IPS-11a (cell line): ENCODE measurements around the gene ACACB.

Experiments
- H3K4me3 ChIP-seq: one replicate; pipeline ENCODE4 v1.5.1; 2013; ENCODE audit warnings: low read depth, low read length, control low read depth

Gene ACACB

GRCh38 chr12:109271418-109271817 is 155.0 kb downstream of the ACACB start:
- no peak overlapping the region for H3K4me3 ChIP-seq

DNA sequence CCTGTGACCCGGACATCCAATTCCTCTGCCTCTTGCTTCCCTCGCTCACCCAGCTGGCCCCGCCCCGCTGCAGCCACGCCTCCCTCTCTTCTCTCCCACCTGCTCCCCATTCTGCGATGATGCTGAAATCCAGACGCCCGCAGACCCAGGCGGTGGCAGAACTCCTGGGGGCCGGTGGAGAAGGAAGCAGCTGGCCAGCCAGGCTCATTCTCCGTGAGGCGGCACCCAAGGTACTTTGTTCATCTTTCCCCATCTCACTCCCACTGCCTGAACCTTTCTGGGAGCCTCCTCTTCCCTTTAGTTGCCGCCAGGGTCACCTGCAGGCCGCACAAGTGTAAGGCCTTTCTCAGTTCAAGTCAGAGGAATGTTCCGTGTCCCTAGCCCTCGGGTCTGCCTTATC is 157.0 kb downstream of the ACACB start:
- no peak overlapping the region for H3K4me3 ChIP-seq

- H3K4me3 ChIP-seq: no peak overlapping the region
These were observed 158.0 kb downstream of the ACACB start for GRCh38 chr12:109274381-109274780.

GRCh38 chr12:109275173-109275572 is 158.8 kb downstream of the ACACB start:
- H3K4me3 ChIP-seq: no peak overlapping the region

DNA sequence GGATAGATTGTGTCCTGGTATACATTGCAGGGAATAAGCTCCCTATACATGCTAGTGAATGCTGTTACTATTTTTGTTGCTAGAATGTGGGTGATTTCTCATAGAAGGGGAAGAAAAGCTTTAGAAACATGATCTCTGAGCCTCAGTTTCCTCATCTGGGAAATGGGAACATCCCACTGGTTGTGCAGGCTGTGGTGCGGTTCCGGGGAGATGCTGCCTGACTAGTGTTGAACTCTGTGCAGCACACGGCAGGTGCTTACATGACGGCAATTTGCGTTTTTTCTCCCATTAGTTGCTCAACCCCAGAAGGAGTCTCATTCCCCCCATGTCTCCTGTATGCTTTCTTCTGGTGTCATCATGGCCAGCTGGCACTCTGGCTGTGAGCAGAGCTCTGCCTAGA is 159.8 kb downstream of the ACACB start:
- no peak overlapping the region for H3K4me3 ChIP-seq

- H3K4me3 ChIP-seq: no peak overlapping the region
These were observed 161.0 kb downstream of the ACACB start for GRCh38 chr12:109277255-109277898.

DNA sequence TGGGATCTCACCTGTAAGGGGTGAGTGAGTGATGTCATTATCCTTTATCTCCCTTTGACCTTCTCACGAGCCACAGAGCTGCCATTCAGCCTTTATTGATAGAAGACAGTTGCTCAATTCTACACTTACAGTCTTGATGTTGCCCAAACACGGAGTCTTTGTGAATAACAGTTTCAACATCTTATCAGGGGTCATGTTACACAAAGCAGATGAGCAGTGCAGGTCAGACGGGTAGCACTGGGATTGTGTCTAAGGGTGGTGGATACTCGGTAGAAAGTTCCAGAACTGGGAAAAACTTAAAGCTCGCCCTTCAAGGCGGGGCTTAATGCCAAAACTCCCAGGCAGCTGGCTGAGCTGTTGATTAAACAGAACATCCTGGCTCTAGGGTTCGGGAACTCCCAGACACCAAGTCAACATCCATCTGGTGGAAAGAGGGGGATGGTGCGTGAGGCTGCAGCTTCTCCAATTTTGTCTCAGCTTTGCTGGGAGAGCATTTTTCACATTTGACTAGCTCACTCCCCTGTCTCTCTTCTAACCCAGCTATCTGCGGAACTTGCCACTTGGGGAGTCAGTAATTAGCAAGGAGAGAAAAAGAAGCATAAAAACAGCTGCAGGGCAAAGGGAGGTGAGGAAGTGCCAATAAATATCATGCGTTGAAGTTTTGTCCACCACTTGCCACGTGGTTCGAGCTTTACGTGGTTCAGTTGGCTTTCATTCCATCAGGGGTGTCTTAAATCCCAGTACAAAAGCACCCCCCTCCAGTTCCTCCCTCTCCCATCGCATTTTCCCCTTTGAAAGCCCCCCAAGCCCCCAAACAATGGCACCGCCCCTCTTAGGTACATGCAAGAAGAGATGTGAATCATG is 161.7 kb downstream of the ACACB start:
- H3K4me3 ChIP-seq: no peak overlapping the region

DNA sequence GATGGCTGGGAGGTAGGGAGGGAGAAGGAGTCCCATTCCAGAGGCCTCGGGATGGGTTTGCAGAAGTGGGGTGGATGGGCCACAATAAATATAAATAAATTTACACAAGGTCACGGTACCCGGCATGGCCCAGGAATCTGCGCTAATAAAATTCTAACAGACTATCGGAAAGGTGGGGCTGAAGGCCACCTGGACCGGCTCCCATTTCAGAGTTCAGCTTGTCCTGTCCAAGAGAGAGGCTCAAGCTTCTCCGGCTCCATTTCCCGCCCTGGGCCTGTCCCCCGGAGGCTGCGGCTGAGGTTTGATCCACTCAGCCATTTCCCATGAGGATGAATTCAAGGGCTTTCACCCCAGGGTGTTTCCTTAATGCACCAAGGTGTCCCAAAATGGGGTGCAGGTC is 162.5 kb downstream of the ACACB start:
- no peak overlapping the region for H3K4me3 ChIP-seq

- H3K4me3 ChIP-seq: no peak overlapping the region
These were observed 163.1 kb downstream of the ACACB start for GRCh38 chr12:109279525-109279924.

GRCh38 chr12:109281452-109281851 is 165.1 kb downstream of the ACACB start:
- H3K4me3 ChIP-seq: no peak overlapping the region

DNA sequence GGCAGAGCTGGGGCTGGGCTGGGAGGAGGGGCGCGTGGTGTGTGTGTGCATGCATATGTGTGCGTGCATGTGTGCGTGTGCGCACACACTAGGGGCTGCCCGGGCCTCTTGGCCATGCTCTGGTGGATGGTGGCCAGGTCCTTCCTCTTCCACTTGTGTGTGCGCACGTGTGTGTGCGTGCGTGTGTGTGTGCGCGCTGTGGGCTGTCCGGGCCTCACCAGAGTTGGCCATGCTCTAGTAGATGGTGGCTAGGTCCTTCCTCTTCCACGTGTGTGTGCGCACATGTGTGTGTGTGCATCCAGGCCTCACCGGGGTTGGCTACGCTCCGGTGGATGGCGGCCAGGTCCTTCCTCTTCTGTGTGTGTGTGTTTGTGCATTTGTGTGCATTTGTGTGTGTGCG is 168.0 kb downstream of the ACACB start:
- no peak overlapping the region for H3K4me3 ChIP-seq

DNA sequence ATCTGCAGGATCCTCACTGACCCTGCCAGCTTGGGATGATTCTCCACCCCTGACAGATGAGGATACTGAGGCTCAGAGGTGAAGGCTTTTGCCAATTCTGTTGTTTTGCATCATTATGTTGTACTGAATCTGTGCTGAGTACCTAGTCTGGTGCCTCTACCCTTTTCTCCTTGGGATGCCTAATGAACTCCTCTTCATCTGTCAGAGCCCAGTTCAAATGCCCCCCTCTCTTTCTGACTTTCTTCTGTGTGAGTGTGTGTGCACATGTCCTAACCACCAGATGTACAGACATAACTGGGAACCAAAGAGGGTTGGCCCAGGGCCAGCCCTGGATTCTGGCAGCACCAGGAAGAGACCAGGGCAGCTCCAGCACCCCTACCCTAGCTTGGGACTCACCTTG is 169.9 kb downstream of the ACACB start:
- no peak overlapping the region for H3K4me3 ChIP-seq

GRCh38 chr12:109286652-109287051 is 170.3 kb downstream of the ACACB start:
- H3K4me3 ChIP-seq: no peak overlapping the region

GRCh38 chr12:109287181-109287580 is 170.8 kb downstream of the ACACB start:
- H3K4me3 ChIP-seq: no peak overlapping the region

DNA sequence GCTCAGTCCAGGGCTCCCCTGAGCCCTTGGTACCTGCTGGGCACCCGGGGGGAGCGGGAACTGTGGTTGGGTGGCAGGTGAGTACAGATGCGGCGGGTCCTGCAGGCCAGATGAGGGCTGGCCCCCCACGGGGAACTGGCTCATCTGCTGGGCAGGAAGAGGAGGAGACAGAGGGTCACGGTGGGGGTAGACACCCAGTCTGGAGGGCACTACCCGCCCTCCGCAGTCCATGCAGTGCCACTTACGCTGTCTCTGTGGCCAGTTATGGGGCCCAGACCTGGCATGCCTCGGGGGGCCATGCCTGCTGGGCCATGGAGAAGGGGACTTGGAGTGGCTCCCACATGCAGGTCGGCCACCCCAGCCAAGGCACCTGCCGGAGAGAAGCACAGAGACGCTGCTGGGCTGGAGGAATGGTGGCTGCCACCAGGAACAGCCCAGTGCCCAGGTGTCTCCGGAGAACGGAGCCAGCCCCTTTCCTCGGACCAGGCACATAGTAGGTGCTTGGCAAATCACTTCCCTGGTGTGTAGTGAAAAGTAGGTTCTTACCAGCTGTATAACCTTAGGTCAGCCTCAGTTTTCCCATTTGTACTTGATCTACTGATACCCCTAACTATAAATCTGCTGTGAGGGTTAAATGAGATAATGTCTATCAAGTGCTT is 171.6 kb downstream of the ACACB start:
- H3K4me3 ChIP-seq: no peak overlapping the region

- no peak overlapping the region for H3K4me3 ChIP-seq
These were observed 172.2 kb downstream of the ACACB start for GRCh38 chr12:109288571-109288970.

- H3K4me3 ChIP-seq: no peak overlapping the region
These were observed 172.6 kb downstream of the ACACB start for GRCh38 chr12:109289004-109289403.

DNA sequence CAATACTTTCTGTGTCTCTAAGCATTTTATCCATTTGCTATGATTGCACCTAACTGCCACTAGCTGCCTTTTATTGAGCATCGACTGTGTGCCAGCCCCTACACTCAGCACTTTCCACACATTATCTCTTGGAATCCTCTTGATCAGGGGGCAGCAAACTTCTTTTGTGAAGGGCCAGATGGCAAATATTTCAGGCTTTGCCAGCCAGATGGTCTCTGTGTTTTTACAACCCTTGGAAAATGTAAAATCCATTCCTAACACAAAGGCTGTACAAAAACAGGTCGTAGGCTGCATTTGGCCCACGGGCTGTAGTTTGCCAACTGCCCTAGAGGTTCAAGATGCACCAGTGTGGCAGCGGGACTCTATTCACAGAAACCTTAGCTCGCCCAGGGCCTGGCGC is 173.2 kb downstream of the ACACB start:
- H3K4me3 ChIP-seq: no peak overlapping the region

DNA sequence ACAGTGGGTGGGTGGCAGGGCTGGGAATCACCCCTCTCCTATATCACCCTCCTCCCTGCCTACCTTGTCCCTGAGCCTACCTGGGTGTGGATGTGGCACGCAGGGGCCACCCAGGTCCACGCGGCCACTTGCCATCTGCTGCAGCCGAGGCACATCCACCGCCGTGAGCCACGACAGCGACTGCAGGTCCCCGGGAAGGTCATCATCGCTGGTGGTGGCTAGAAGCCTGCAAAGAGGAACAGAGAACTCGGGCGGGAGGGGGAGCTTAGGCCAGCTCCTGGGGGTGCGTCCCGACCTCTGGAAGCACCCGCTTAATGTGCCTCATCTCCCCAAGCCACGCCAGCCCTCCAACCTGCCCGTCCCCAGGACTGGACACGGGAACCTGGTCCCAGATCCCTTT is 173.7 kb downstream of the ACACB start:
- H3K4me3 ChIP-seq: no peak overlapping the region

DNA sequence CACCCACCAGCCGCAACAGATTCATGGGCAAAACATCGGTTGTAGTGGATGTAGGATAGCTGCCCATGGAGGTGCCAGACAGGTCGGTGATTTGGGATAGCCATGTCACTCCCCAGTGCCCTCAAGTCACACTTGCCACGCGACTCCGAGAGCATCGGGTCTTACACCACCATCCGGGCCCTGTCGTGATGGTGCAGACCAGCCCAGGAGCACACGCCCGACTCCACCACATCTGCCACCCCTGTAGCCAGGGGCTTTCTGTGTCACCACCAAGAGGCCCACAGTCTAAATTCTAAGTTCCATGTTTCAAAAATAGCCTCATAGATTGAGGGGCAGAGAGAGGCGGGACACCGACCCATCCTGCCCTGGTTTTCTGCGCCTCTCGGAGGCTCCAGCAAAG is 174.7 kb downstream of the ACACB start:
- no peak overlapping the region for H3K4me3 ChIP-seq

DNA sequence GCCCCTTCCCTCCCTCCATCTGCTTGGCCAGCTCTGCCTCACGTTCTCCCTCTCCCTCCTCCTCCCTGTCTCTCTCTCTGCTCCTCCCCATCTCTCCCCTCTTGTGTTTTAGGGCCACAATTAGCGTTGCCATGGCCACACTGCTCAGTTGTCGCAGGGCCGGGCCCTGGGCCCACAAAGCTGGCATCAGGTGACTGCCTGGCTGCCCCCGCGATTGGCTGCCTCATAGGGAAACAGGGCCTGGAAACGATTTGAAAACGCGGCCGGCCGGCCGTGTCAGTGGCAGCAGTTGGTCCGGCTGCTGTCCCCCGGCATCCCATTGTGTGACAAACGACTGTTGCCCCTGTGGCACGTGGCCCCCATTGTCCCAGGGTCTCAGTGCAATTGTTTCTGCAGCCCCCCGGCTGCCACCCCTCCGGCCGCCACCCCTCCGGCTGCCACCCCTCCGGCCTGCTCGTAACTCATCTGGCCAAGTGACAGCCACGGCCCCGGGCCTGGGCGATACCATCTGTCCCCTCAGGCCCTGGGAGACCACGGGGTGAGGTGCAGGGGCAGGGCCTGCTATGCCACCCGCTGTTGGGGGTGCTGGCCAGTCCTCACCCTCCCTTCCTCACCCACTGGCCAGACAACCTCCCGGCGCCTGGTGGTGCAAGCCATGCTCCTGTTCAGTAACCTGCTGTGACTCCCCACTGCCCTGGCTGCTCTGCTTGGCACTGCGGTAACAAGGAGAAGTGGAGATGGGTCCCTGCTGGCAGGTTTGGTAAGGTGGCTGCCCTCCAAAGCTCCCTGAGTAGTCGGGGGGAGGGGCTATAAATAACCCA is 175.3 kb downstream of the ACACB start:
- no peak overlapping the region for H3K4me3 ChIP-seq
